H1 (cell line): ENCODE data around the gene UAP1.

Experiments
- ASH2L ChIP-seq: fragments of 200-600, 300-600 bp; sonication (generic); IDR thresholded peaks from one replicate; pipeline ENCODE4 v1.7.1; 2017; ENCODE audit warnings: low read length
- CHD2 ChIP-seq: IDR thresholded peaks from 2 replicates; pipeline ENCODE4 v1.6.1; 2012; ENCODE audit warnings: low read length, improper control_type of control experiment
- CTCF ChIP-seq, 3 experiments: IDR thresholded peaks; 1 replicate in 2 of 3; 2 replicates in 1 of 3; pipeline versions ENCODE4 v1.5.1 to v1.6.1; 2011; ENCODE audit warnings: low read length in 3 of 3, mild to moderate bottlenecking in 3 of 3, inconsistent platforms in 2 of 3, low read depth in 1 of 3, moderate library complexity in 1 of 3; ENCODE audit not compliant: insufficient read depth in 1 of 3; ENCODE audit errors: control extremely low read depth in 1 of 3
- EZH2 ChIP-seq: fragments of 200-600 bp; sonication (generic); IDR thresholded peaks from 2 replicates; pipeline ENCODE4 v1.7.1; 2012; ENCODE audit warnings: low read depth, mild to moderate bottlenecking, moderate library complexity, low read length, inconsistent platforms; ENCODE audit not compliant: severe bottlenecking
- GTF2F1 ChIP-seq: IDR thresholded peaks from 2 replicates; pipeline ENCODE4 v1.6.1; 2012; ENCODE audit warnings: low read depth, low read length, improper control_type of control experiment, borderline replicate concordance
- HDAC6 ChIP-seq: IDR thresholded peaks from one replicate; pipeline ENCODE4 v1.7.1; 2012; ENCODE audit warnings: low read depth, mild to moderate bottlenecking, inconsistent platforms, low read length, moderate library complexity
- POLR2A ChIP-seq, 2 experiments: IDR thresholded peaks; 1 replicate in 1 of 2; 2 replicates in 1 of 2; pipeline ENCODE4 v1.6.1; 2011; ENCODE audit warnings: low read depth in 2 of 2, low read length in 2 of 2, mild to moderate bottlenecking in 2 of 2; ENCODE audit errors: control extremely low read depth in 1 of 2
- POLR2AphosphoS5 ChIP-seq: IDR thresholded peaks from 2 replicates; pipeline ENCODE4 v1.6.1; 2011; ENCODE audit warnings: low read depth, low read length
- RAD21 ChIP-seq, 2 experiments: IDR thresholded peaks in 1 of 2; conservative IDR thresholded peaks in 1 of 2; 2 replicates each; pipeline ENCODE4 v1.6.1; 2011; ENCODE audit warnings: low read depth in 2 of 2, low read length in 2 of 2, improper control_type of control experiment in 1 of 2, inconsistent platforms in 1 of 2, mild to moderate bottlenecking in 1 of 2, moderate library complexity in 1 of 2
- RXRA ChIP-seq: IDR thresholded peaks from 2 replicates; pipeline ENCODE4 v1.6.1; 2011; ENCODE audit warnings: low read depth, mild to moderate bottlenecking, low read length, moderate library complexity; ENCODE audit not compliant: insufficient read depth
- TAF1 ChIP-seq: IDR thresholded peaks from 2 replicates; pipeline ENCODE4 v1.6.1; 2011; ENCODE audit warnings: mild to moderate bottlenecking, low read depth, low read length
- USF2 ChIP-seq: IDR thresholded peaks from 2 replicates; pipeline ENCODE4 v1.6.1; 2011; ENCODE audit warnings: low read length, improper control_type of control experiment
- ZNF274 ChIP-seq: IDR thresholded peaks from 2 replicates; pipeline ENCODE4 v1.7.0; 2012; ENCODE audit warnings: low read length, borderline replicate concordance; ENCODE audit errors: extremely low read depth
- TF ChIP-seq, protein P1 (sequence below): IDR thresholded peaks from 2 replicates; pipeline ENCODE4 v1.6.1; 2011; ENCODE audit warnings: low read depth, mild to moderate bottlenecking, low read length; ENCODE audit not compliant: insufficient read depth

DNA sequence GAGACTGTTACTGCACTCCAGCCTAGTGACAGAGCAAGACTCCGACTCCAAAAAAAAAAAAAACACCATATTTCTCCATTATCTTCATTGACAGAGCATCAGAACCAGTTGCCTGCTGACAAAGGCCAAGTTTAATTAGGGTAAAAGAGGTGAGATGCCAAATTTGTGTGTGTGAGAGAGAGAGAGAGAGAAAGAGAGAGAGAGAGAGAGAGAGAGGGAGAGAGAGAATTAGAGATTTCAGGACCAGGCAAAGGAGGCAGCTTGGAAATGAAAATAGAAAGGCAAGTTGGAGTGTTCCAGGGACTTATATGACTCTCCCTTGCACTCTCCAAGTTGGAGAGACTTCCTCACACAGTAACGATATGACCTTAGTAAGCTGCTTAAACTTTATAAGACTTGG, 24.3 kb upstream of the UAP1 start:
- TF ChIP-seq CTCF (IDR thresholded peaks at IDR 0.05; ENCODE audit: control extremely low read depth in 1 of 3, insufficient read depth in 1 of 3, low read depth in 1 of 3, low read length in 3 of 3), result no peak
- TF ChIP-seq RXRA, result no peak
- no peak for TF ChIP-seq POLR2A (IDR thresholded peaks at IDR 0.05; ENCODE audit: control extremely low read depth in 1 of 2, low read depth in 2 of 2, low read length in 2 of 2)
- no peak for TF ChIP-seq EZH2
- TF ChIP-seq CHD2, result no peak
- TF ChIP-seq, protein P1, sequence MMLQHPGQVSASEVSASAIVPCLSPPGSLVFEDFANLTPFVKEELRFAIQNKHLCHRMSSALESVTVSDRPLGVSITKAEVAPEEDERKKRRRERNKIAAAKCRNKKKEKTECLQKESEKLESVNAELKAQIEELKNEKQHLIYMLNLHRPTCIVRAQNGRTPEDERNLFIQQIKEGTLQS, result no peak
- no peak for TF ChIP-seq HDAC6
- TF ChIP-seq USF2, result no peak
- TF ChIP-seq ZNF274, result no peak
- TF ChIP-seq TAF1, result no peak
- TF ChIP-seq ASH2L, result no peak
- TF ChIP-seq POLR2AphosphoS5, result no peak
- TF ChIP-seq GTF2F1, result no peak
- TF ChIP-seq RAD21 (IDR thresholded peaks at IDR 0.05 in 1 of 2, conservative IDR thresholded peaks at IDR 0.05 in 1 of 2; ENCODE audit: low read depth in 2 of 2, low read length in 2 of 2), result no peak
